GM21786 (cell line): Measurements from ENCODE around the gene SIRT1.
A peak's percentile ranks its signal among the peaks of the same experiment; 100 is the strongest.
"Not testable (repeated sequence)": the region's sequence is repeated elsewhere in the genome, so short reads cannot be mapped to it uniquely, and the experiment has no call there.

Source experiments
- ATAC-seq: cut with Tn5 transposase; IDR thresholded peaks from one replicate; pipeline ENCODE4 v1.9.1; 2021; ENCODE audit not compliant: unreplicated experiment

Gene SIRT1

GRCh38 chr10:67884313-67884841 is at the start of gene SIRT1:
SIRT1 (plus strand) TSS chr10:67884656; CDS start chr10:67884722, 66 bp downstream.
- peak; percentile 84 for ATAC-seq

GRCh38 chr10:67835541-67836394 is 48.7 kb upstream of the SIRT1 start:
- ATAC-seq = not testable (repeated sequence)

GRCh38 chr10:67836488-67836887 is 48.0 kb upstream of the SIRT1 start:
- no peak for ATAC-seq

DNA sequence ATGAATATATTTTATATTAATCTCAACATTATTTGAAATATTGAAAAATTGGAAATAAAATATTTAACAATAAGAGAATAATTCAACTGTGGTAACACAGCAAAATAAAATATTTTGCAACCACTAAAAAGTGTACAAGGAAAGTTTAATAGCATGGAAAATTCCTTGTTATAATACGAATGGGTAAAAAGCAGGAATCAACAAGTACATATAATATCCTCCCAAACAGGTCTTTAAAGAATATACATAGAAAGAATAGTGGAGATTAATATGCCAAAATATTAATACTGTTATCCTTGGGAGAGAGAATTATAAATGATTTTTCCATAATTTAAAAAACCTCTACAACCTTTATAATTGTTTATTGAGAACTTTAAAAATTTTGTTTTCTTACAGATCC is 47.5 kb upstream of the SIRT1 start:
- no peak for ATAC-seq

GRCh38 chr10:67837541-67838314 is 46.7 kb upstream of the SIRT1 start, which contains the start of gene DNAJC12:
DNAJC12 (minus strand) TSS chr10:67838188; CDS start chr10:67838011, 177 bp downstream.
- peak; percentile 62 for ATAC-seq

GRCh38 chr10:67839511-67839910 is 44.9 kb upstream of the SIRT1 start:
- not testable (repeated sequence) for ATAC-seq

GRCh38 chr10:67839951-67840350 is 44.5 kb upstream of the SIRT1 start:
- ATAC-seq = no peak

- ATAC-seq = no peak
Observed at GRCh38 chr10:67841737-67842136, 42.7 kb upstream of the SIRT1 start.

DNA sequence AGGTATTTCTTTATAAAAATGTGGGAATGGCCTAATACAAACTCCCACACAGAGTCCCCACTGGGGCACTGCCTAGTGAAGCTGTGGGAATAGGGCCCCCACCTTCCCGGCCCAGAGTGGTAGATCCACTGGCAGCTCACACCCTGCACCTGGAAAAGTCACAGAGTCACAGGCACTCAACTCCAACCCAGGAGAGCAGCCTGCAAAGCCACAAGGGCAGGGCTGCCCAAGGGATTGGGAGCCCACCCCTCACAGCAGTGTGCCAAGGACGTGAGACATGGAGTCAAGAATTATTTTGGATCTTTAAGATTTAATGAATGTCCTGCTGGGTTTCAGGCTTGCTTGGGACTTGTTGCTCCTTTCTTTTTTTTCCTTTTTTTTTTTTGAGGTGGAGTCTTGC is 41.2 kb upstream of the SIRT1 start:
- no peak for ATAC-seq

DNA sequence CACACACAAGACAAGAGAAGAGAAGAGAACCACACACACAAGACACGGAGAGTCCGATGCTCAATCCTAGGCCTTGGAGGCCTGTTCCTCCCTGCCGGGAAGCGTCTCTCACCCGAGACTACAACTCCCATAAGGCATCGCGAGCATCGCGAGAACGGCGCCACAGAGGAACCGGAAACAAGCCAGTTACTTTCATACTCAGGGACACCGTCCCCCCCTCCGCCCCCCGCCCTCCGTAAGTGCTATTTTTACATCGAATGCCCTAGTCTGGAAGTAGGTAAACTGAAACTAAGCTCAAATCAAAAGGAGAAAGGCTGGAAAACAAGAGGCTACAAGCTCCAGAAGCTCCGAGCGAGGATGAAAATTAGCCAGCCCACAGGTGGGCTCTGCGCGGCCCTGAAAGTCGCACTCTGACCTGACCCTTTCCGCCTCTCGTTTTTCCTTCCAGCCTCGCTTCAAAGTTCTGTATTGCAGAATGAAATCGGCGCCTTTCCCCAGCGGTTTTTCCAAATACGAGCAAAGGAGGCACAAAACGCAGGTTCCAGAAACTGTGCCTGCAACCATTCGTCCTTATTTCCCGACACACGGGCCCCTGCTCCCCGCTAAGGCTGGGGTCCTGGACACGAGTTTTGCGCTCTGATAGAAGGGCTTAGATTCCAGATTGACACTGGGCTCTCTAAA is 35.0 kb upstream of the SIRT1 start:
- ATAC-seq = peak; percentile 92

GRCh38 chr10:67851186-67851585 is 33.3 kb upstream of the SIRT1 start:
- no peak for ATAC-seq

- ATAC-seq = no peak
Observed at GRCh38 chr10:67852761-67853160, 31.7 kb upstream of the SIRT1 start.

GRCh38 chr10:67853512-67853911 is 30.9 kb upstream of the SIRT1 start:
- no peak for ATAC-seq

DNA sequence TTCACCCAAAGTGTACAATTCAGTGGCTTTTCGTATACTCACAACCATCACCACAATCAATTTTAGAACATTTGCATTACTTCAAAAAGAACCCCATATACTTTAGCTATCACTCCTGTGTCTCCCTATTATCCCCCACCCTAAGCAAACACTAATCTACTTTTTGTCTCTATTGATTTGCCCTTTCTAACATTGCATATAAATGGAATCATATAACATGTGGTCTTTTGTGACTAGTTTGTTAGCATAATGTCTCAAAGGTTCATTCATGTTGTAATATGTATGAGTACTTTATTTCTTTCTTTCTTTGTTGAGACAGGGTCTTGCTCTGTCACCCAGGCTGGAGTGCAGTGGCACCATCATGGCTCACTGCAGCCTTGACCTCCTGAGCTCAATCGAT is 25.5 kb upstream of the SIRT1 start:
- ATAC-seq = no peak

DNA sequence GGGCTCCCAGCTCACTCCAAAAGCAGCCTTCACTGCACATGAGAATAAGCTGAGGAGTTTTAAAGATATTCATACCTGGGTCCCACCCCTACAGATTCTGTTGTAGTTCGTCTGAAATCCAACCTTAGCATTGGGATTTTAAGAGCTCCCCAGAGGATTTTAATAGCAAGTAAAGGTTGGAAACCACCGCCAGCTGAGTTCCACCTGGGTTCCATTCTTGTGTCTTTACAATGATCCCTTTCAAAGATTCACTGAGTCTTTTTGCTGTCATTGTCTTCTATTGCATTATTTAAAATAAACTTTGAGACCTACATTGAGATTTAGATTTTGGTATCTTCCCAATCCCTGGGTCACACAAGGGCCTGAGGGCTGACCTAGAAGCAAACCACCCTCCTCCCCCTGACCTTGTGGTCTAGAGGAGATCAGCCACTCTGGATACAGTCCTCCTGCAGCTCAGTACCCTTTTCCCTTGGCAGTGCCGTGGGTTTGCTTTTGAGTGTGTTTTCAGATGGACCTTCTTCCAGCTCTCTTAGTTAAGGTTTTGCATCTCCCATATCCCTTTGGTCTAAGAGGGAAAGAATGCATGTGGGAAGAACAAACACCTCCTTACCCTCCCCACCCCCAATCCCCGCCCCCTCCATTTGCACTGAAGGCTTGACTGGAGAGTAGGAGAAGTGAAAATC is 22.6 kb upstream of the SIRT1 start:
- no peak for ATAC-seq

GRCh38 chr10:67863094-67863493 is 21.4 kb upstream of the SIRT1 start:
- no peak for ATAC-seq

GRCh38 chr10:67864607-67865371 is 19.7 kb upstream of the SIRT1 start:
- no peak for ATAC-seq

GRCh38 chr10:67868132-67868531 is 16.3 kb upstream of the SIRT1 start:
- no peak for ATAC-seq

GRCh38 chr10:67869996-67870395 is 14.5 kb upstream of the SIRT1 start:
- no peak for ATAC-seq
